ENCODE results near the gene EPHA3.

The EPHA3 gene

GRCh38 chr3:89405593-89405992 lies 298.2 kb downstream of the EPHA3 start:
- no peaks in the 10 kb centered on the region for H3K27me3 ChIP-seq (ENCODE audit: low read depth, low read length)
- no peak overlapping the region for H3K4me3 ChIP-seq (ENCODE audit: low read depth in 1 of 2, low read length in 2 of 2)
- no peaks in the 10 kb centered on the region for H3K4me1 ChIP-seq (ENCODE audit: control insufficient read depth in 1 of 2, insufficient read depth in 2 of 2, low read length in 2 of 2)
- no peaks in the 10 kb centered on the region for H3K36me3 ChIP-seq (ENCODE audit: control insufficient read depth in 1 of 2, insufficient read depth in 2 of 2, low read length in 2 of 2)
- H3K27ac ChIP-seq (ENCODE audit: low read length), result no peak overlapping the region
- H3K9me3 ChIP-seq (ENCODE audit: control insufficient read depth in 1 of 2, low read length in 2 of 2), result no peaks in the 10 kb centered on the region

DNA sequence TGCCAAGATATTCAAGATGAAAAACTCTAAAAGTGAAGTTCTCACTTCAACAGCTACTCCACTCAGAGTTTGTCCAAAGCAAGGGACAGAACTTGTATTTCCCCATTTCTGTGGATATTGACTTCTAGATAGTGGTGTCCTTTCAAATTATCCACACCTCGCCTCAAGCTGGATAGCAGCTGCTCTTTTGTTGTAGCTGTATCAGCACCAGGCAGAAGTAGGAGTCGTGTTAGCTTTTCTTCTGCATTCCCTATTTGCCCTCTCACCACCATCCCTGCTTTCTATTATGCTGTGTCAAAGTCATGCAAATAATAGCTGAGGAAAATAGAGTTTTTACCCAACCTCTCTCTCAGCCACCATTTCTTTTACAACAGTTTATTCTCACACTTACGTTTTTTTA lies 303.8 kb downstream of the EPHA3 start:
- Histone ChIP-seq H3K27ac (ENCODE audit: low read length) (no peak overlapping the region), H3K9me3 (ENCODE audit: control insufficient read depth in 1 of 2, low read length in 2 of 2) (no peaks in the 10 kb centered on the region), H3K4me3 (ENCODE audit: low read depth in 1 of 2, low read length in 2 of 2) (no peak overlapping the region), H3K4me1 (ENCODE audit: control insufficient read depth in 1 of 2, insufficient read depth in 2 of 2, low read length in 2 of 2) (no peaks in the 10 kb centered on the region), H3K27me3 (ENCODE audit: low read depth, low read length) (no peaks in the 10 kb centered on the region), H3K36me3 (ENCODE audit: control insufficient read depth in 1 of 2, insufficient read depth in 2 of 2, low read length in 2 of 2) (no peaks in the 10 kb centered on the region)

DNA sequence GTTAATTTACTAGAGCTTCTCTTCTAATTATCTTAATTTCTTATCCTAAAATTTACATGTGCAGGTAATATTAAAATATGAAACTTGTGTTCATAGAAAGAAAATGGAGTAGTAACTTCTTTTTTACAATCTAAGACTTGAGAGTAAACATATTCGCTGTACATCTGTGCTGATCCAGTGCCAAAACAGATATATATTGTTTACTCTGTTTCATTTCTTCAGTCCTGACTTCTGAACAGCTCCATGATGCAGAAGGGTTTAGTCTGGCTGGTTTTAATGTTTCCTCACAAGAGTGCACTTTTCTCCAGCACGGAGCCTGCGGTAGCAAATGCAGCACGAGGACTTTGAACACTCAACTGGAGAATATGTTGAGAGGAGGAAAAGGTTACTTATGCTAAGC lies 306.8 kb downstream of the EPHA3 start:
- no peak overlapping the region for H3K27ac ChIP-seq (ENCODE audit: low read length)
- no peaks in the 10 kb centered on the region for H3K36me3 ChIP-seq (ENCODE audit: control insufficient read depth in 1 of 2, insufficient read depth in 2 of 2, low read length in 2 of 2)
- no peaks in the 10 kb centered on the region for H3K4me1 ChIP-seq (ENCODE audit: control insufficient read depth in 1 of 2, insufficient read depth in 2 of 2, low read length in 2 of 2)
- H3K9me3 ChIP-seq (ENCODE audit: control insufficient read depth in 1 of 2, low read length in 2 of 2), result no peaks in the 10 kb centered on the region
- no peaks in the 10 kb centered on the region for H3K27me3 ChIP-seq (ENCODE audit: low read depth, low read length)
- no peak overlapping the region for H3K4me3 ChIP-seq (ENCODE audit: low read depth in 1 of 2, low read length in 2 of 2)

- no peak overlapping the region for H3K4me3 ChIP-seq (ENCODE audit: low read depth in 1 of 2, low read length in 2 of 2)
- H3K9me3 ChIP-seq (ENCODE audit: control insufficient read depth in 1 of 2, low read length in 2 of 2), result no peaks in the 10 kb centered on the region
- no peak overlapping the region for H3K27ac ChIP-seq (ENCODE audit: low read length)
- H3K36me3 ChIP-seq (ENCODE audit: control insufficient read depth in 1 of 2, insufficient read depth in 2 of 2, low read length in 2 of 2), result no peaks in the 10 kb centered on the region
- no peaks in the 10 kb centered on the region for H3K4me1 ChIP-seq (ENCODE audit: control insufficient read depth in 1 of 2, insufficient read depth in 2 of 2, low read length in 2 of 2)
- H3K27me3 ChIP-seq (ENCODE audit: low read depth, low read length), result no peaks in the 10 kb centered on the region
These were observed 312.3 kb downstream of the EPHA3 start for GRCh38 chr3:89419647-89420241.

GRCh38 chr3:89426060-89426459 lies 318.6 kb downstream of the EPHA3 start:
- Histone ChIP-seq H3K9me3 (ENCODE audit: control insufficient read depth in 1 of 2, low read length in 2 of 2) (no peaks in the 10 kb centered on the region), H3K27ac (ENCODE audit: low read length) (no peak overlapping the region), H3K36me3 (ENCODE audit: control insufficient read depth in 1 of 2, insufficient read depth in 2 of 2, low read length in 2 of 2) (no peaks in the 10 kb centered on the region), H3K4me3 (ENCODE audit: low read depth in 1 of 2, low read length in 2 of 2) (no peak overlapping the region), H3K4me1 (ENCODE audit: control insufficient read depth in 1 of 2, insufficient read depth in 2 of 2, low read length in 2 of 2) (no peaks in the 10 kb centered on the region), H3K27me3 (ENCODE audit: low read depth, low read length) (no peaks in the 10 kb centered on the region)

- H3K27me3 ChIP-seq (ENCODE audit: low read depth, low read length), result no peaks in the 10 kb centered on the region
- H3K9me3 ChIP-seq (ENCODE audit: control insufficient read depth in 1 of 2, low read length in 2 of 2), result no peaks in the 10 kb centered on the region
- no peaks in the 10 kb centered on the region for H3K36me3 ChIP-seq (ENCODE audit: control insufficient read depth in 1 of 2, insufficient read depth in 2 of 2, low read length in 2 of 2)
- H3K4me1 ChIP-seq (ENCODE audit: control insufficient read depth in 1 of 2, insufficient read depth in 2 of 2, low read length in 2 of 2), result no peaks in the 10 kb centered on the region
- H3K4me3 ChIP-seq (ENCODE audit: low read depth in 1 of 2, low read length in 2 of 2), result no peak overlapping the region
- H3K27ac ChIP-seq (ENCODE audit: low read length), result no peak overlapping the region
These were observed 327.4 kb downstream of the EPHA3 start for GRCh38 chr3:89434621-89435380.

- H3K4me3 ChIP-seq (ENCODE audit: low read depth in 1 of 2, low read length in 2 of 2), result no peak overlapping the region
- no peaks in the 10 kb centered on the region for H3K4me1 ChIP-seq (ENCODE audit: control insufficient read depth in 1 of 2, insufficient read depth in 2 of 2, low read length in 2 of 2)
- H3K36me3 ChIP-seq (ENCODE audit: control insufficient read depth in 1 of 2, insufficient read depth in 2 of 2, low read length in 2 of 2), result no peaks in the 10 kb centered on the region
- no peaks in the 10 kb centered on the region for H3K27me3 ChIP-seq (ENCODE audit: low read depth, low read length)
- no peak overlapping the region for H3K27ac ChIP-seq (ENCODE audit: low read length)
- no peaks in the 10 kb centered on the region for H3K9me3 ChIP-seq (ENCODE audit: control insufficient read depth in 1 of 2, low read length in 2 of 2)
These were observed 329.4 kb downstream of the EPHA3 start for GRCh38 chr3:89436846-89437245.

DNA sequence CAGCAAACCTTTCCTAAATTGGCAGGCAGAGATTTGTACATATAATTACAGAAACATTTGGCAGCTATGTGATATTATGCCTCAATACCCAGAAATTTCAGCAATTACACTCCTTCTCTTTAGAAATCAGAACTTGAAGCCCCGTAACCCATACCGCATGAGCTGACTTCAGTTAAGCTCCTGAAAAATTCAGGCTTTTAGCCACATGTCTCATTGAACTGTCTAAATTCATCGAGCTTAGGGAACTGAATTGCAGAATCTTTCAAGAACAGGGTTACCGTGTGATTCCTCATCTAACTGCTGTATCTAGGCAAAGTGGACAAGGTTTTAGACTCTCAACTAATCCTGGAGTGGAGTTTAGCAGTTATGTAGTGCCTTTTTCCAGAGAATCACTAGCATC lies 333.0 kb downstream of the EPHA3 start:
- no peaks in the 10 kb centered on the region for H3K9me3 ChIP-seq (ENCODE audit: control insufficient read depth in 1 of 2, low read length in 2 of 2)
- no peaks in the 10 kb centered on the region for H3K4me1 ChIP-seq (ENCODE audit: control insufficient read depth in 1 of 2, insufficient read depth in 2 of 2, low read length in 2 of 2)
- H3K36me3 ChIP-seq (ENCODE audit: control insufficient read depth in 1 of 2, insufficient read depth in 2 of 2, low read length in 2 of 2), result no peaks in the 10 kb centered on the region
- H3K27me3 ChIP-seq (ENCODE audit: low read depth, low read length), result no peaks in the 10 kb centered on the region
- H3K4me3 ChIP-seq (ENCODE audit: low read depth in 1 of 2, low read length in 2 of 2), result no peak overlapping the region
- no peak overlapping the region for H3K27ac ChIP-seq (ENCODE audit: low read length)

GRCh38 chr3:89441141-89441540 lies 333.7 kb downstream of the EPHA3 start:
- Histone ChIP-seq H3K9me3 (ENCODE audit: control insufficient read depth in 1 of 2, low read length in 2 of 2) (no peaks in the 10 kb centered on the region), H3K36me3 (ENCODE audit: control insufficient read depth in 1 of 2, insufficient read depth in 2 of 2, low read length in 2 of 2) (no peaks in the 10 kb centered on the region), H3K4me3 (ENCODE audit: low read depth in 1 of 2, low read length in 2 of 2) (no peak overlapping the region), H3K27me3 (ENCODE audit: low read depth, low read length) (no peaks in the 10 kb centered on the region), H3K4me1 (ENCODE audit: control insufficient read depth in 1 of 2, insufficient read depth in 2 of 2, low read length in 2 of 2) (no peaks in the 10 kb centered on the region), H3K27ac (ENCODE audit: low read length) (no peak overlapping the region)

DNA sequence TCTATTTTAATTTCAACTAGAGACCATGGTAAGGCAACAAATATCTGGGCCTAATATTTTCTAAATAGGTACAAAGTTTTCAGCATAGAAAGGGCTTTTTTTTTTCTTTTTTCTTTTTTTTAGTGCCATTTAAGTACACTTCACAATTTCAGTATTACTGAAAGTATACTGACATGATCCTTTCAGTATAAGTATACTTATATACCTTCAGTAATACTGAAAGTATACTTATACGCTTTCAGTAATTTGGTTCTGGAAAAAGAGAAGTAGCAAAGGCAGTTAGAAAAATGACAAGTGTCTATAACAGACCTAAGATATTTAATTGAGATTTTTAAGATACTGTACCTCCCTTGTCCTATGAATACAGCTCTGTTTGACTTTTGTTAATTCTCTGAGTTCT lies 339.2 kb downstream of the EPHA3 start:
- Histone ChIP-seq H3K27ac (ENCODE audit: low read length) (no peak overlapping the region), H3K4me3 (ENCODE audit: low read depth in 1 of 2, low read length in 2 of 2) (no peak overlapping the region), H3K4me1 (ENCODE audit: control insufficient read depth in 1 of 2, insufficient read depth in 2 of 2, low read length in 2 of 2) (no peaks in the 10 kb centered on the region), H3K9me3 (ENCODE audit: control insufficient read depth in 1 of 2, low read length in 2 of 2) (no peaks in the 10 kb centered on the region), H3K27me3 (ENCODE audit: low read depth, low read length) (no peaks in the 10 kb centered on the region), H3K36me3 (ENCODE audit: control insufficient read depth in 1 of 2, insufficient read depth in 2 of 2, low read length in 2 of 2) (no peaks in the 10 kb centered on the region)

GRCh38 chr3:89447243-89447642 lies 339.8 kb downstream of the EPHA3 start:
- H3K27ac ChIP-seq (ENCODE audit: low read length), result no peak overlapping the region
- no peaks in the 10 kb centered on the region for H3K4me1 ChIP-seq (ENCODE audit: control insufficient read depth in 1 of 2, insufficient read depth in 2 of 2, low read length in 2 of 2)
- no peaks in the 10 kb centered on the region for H3K27me3 ChIP-seq (ENCODE audit: low read depth, low read length)
- H3K9me3 ChIP-seq (ENCODE audit: control insufficient read depth in 1 of 2, low read length in 2 of 2), result no peaks in the 10 kb centered on the region
- no peak overlapping the region for H3K4me3 ChIP-seq (ENCODE audit: low read depth in 1 of 2, low read length in 2 of 2)
- no peaks in the 10 kb centered on the region for H3K36me3 ChIP-seq (ENCODE audit: control insufficient read depth in 1 of 2, insufficient read depth in 2 of 2, low read length in 2 of 2)

DNA sequence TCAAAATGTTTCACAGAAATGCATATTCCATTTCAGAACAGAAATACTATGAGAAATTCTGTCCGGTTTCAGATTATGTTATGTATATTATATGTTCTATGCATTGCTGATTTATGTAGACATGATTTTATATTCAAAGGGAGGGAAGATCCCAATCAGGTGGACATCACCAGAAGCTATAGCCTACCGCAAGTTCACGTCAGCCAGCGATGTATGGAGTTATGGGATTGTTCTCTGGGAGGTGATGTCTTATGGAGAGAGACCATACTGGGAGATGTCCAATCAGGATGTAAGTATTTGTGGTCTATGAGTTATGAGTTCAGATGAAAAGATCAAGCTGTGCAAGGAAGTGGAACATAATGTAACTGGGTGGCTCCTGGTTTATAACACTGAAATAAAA lies 341.7 kb downstream of the EPHA3 start:
- Histone ChIP-seq H3K9me3 (ENCODE audit: control insufficient read depth in 1 of 2, low read length in 2 of 2) (no peaks in the 10 kb centered on the region), H3K27ac (ENCODE audit: low read length) (no peak overlapping the region), H3K4me1 (ENCODE audit: control insufficient read depth in 1 of 2, insufficient read depth in 2 of 2, low read length in 2 of 2) (no peaks in the 10 kb centered on the region), H3K4me3 (ENCODE audit: low read depth in 1 of 2, low read length in 2 of 2) (no peak overlapping the region), H3K36me3 (ENCODE audit: control insufficient read depth in 1 of 2, insufficient read depth in 2 of 2, low read length in 2 of 2) (no peaks in the 10 kb centered on the region), H3K27me3 (ENCODE audit: low read depth, low read length) (no peaks in the 10 kb centered on the region)
